ENCODE measurements around the gene CDKN1B.

CDKN1B gene

DNA sequence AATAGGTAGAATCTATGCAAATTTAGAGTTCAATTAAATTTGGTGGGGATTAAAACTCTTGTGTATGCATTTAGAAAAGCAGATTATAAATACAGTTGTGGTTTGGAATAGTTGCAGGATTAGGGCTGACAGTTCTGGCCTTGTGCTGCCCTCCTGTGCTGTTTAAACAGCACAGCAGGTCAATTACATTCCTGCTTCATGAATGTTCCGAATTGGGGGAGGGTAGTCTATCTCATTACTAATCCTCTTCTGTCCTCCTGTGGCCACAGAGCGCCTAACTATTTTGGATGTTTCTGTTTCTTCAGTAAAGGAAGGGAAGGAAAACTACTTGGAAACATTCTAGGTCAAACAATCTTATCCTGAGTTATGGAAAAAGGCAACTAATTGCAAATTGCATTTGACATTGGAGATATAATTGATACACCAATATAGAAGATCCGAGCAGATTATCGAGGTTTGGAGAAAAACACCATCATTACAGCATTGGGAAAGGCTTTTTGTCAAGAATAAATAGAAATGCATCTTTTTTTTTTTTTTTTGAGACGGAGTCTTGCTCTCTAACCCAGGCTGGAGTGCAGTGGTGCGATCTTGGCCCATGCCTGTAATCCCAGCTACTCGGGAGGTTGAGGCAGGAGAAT lies 12.5 kb upstream of the CDKN1B start:
- DNase-seq, result peak; percentile 75 to 79

DNA sequence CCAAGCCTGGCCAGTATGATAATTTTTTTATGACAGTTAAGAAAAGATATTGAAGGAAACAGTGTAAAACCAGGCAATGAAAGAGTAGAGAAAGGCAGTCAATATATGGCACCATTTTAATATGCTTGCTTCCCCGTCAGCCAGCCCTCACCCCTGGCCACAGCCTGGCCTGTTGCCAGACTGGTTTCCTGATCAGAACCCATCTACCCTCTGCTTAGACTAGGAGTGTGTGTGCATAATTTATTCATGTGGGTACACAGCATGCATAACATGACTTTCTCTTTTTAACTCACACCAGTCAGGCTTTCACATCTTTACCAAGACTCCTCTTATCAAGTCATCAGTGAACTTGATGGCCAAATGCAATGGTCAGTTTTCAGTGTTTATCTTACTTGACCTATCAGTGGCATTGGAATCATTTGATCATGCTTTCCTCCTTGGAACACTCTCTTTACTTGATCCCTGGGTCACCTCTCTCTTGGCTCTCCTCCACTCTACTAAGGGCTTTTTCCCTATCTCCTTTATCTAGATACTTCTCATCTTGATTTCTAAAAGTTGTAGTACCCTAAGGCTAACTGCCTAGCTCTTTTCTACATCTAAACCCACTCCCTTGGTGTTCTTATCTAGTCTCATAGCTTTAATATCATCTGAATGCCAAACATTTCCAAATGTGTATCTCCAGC lies 11.2 kb upstream of the CDKN1B start:
- DNase-seq, result no peak

DNA sequence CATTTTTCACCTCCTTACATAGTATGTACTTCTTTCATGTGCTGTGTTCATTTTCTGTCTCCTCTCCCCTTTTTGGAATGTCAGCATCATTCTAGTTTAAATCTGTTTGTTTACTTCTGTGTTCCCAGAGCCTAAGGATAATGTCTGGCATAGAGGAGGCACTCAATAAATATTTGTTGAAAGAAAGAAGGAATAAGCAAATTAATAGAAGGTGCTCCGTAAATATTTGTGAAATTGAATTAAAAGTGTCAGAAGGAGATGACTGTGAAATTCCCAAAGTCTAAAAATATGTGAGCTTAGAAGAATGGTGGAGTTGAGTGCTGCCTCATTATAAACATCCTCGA lies 3.3 kb upstream of the CDKN1B start:
- no peak for DNase-seq

DNA sequence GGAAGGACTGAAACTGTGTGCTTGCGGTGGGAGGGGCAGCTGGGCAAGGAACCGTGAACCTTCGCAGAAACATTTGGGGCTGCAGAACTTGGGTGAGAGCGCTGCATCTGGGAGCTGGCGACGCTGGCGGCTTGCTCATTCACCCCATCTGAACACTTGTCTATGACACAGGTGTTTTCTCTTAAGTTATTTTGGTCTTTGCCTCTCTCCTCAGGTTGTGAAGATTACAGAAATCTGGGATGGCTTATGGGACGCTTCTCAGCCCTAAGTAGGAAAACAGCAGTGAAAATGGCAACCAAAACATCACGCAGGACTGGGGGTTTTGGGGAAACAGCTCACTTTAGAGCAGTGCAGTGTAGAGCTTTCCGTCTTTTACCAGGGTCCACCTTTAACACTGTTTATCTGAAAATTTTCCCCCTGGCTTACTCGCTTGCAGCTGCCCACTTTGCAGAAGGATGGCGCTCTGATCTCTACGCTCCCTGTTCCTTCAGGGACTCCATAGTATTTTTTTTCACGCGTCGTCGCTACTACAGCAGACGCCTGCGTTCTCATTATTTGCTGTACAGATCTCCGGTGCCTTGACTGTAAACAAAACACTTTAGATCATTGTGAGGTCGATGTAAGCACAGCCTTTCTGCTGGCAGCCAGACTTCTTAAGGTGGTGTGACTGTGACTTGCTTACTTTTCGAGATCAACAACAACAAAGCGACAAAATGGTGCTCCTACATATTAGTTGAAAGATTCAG lies 2.7 kb upstream of the CDKN1B start:
- peak in 1 of 2 donors; percentile 27 for DNase-seq

DNA sequence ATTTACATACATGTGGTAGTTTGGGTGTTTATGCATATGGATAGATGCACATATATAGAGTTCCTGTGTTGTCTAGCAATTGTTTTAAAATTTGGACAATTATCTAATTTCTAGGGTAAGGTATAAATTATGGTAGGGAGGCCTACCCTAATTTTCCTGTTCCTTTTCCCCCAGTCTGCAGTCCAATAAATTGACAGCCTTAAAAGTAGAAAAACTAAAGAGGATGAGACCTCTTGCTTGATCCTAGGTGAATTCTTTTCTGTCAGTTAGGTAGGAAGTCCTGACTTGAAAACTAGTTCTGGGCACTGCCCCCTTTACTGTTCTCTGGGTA lies 2.1 kb upstream of the CDKN1B start:
- DNase-seq, result no peak

DNA sequence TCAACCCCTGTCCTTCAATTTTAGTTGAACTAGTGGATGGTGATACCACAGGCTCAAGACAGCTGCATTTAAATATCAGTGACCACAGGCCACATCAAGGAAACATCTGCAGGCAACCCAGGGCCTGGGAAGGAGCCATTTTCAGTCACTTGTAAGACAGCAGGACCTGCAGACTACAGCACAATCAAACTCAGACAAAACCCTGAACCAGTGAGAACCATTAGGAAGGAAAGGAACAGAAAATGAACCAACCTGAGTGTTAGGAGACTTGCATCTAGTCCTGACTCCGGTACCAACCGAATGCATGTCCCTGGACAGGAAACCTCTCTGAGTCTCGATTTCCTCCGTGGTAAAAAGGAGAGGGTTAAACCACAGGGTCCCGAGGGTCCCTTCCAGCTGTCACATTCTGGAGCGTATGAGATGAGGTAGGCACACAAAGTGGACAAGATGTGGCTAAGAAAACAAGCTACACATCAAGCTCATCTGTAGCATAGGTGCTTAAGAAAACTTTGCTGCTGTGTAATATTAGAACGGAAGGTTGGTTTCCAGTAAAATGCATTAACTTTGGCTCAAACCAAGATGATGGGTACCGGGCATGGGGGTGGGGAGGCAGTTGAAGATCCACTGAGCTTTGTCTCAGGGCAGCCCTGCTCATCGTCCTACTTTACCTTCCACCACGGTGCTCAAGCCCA lies 1.6 kb upstream of the CDKN1B start:
- DNase-seq, result no peak

DNA sequence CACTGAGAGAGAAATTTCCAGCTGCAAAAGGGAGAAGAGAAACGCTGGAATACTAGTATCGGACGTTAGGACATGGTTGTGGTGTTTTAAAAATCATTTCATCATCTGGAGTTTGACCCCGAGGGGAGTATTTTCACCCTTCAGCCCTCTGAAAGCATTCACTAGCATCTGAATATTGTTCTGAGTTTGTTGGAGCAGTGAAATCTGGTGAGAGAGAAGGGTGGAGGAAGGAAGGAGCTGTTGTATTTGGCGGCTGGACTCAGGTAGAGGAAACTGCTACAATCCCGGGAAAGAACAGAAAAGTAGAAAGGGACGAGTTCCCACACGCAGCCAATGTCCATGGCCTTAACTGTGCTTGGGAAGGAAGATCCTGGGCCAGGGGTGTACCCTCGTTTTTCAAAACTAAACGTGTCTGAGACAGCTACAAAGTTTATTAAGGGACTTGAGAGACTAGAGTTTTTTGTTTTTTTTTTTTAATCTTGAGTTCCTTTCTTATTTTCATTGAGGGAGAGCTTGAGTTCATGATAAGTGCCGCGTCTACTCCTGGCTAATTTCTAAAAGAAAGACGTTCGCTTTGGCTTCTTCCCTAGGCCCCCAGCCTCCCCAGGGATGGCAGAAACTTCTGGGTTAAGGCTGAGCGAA lies 896 bp upstream of the CDKN1B start:
- DNase-seq, result no peak

DNA sequence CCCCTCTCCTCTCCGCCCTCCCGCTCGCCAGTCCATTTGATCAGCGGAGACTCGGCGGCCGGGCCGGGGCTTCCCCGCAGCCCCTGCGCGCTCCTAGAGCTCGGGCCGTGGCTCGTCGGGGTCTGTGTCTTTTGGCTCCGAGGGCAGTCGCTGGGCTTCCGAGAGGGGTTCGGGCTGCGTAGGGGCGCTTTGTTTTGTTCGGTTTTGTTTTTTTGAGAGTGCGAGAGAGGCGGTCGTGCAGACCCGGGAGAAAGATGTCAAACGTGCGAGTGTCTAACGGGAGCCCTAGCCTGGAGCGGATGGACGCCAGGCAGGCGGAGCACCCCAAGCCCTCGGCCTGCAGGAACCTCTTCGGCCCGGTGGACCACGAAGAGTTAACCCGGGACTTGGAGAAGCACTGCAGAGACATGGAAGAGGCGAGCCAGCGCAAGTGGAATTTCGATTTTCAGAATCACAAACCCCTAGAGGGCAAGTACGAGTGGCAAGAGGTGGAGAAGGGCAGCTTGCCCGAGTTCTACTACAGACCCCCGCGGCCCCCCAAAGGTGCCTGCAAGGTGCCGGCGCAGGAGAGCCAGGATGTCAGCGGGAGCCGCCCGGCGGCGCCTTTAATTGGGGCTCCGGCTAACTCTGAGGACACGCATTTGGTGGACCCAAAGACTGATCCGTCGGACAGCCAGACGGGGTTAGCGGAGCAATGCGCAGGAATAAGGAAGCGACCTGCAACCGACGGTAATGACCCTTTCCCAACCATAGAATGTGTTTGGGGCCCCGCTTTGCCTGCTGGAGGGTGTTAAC lies 615 bp downstream of the CDKN1B start:
- DNase-seq, result peak; percentile 65 to 68

DNA sequence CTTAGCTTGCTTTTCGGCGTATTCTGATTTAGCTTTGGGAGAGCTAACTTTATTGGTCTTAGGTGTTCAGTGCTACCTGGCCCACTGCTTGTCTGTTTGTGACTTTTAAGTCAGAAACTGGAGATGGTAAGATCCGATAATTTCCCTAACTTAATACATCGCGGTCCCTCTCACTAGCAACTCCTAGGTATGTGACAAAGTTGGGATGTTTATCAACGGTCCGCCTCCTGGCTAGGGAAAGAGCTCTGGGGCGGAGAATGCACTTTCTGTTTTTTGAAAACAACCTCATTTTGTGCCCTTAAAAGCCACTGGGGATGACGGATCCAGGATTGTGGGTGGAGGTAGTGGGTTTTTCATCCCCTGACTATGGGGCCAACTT lies 1.2 kb downstream of the CDKN1B start:
- DNase-seq, result peak in 1 of 2 donors; percentile 34

DNA sequence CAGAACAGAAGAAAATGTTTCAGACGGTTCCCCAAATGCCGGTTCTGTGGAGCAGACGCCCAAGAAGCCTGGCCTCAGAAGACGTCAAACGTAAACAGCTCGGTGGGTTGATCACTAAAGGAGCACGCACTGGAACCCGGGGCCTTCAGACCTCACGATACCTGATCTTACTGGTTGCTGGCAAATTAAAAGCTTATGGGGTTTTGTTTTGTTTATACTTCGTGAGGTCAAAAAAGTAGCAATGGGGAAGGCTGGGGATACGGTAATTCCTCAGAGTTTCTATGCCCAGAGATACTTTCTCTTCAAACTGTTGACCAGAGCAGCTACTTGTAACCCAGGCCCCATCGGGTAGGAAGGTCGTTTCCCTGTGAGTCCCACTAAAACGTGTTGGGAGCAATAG lies 1.7 kb downstream of the CDKN1B start:
- DNase-seq, result peak in 1 of 2 donors; percentile 31

DNA sequence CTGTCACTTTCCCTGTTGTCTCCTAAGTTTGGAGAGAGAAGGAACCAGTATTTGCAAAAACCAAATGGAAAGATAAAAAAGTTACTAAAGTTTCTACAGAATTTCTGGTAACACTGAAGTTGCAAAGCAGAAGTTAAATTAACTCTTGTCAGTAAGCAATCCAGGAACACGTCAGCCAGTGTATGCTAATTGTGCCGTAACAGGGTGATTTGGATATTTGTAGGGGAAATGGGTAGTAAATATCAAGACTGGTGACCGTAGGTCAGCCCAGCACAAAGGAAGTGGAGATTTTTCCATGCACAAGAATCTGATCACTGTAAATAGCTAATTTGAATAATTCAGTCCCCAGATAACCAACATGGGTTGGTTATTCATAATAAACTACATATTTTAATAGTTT lies 2.3 kb downstream of the CDKN1B start:
- DNase-seq, result peak; percentile 85 to 93

DNA sequence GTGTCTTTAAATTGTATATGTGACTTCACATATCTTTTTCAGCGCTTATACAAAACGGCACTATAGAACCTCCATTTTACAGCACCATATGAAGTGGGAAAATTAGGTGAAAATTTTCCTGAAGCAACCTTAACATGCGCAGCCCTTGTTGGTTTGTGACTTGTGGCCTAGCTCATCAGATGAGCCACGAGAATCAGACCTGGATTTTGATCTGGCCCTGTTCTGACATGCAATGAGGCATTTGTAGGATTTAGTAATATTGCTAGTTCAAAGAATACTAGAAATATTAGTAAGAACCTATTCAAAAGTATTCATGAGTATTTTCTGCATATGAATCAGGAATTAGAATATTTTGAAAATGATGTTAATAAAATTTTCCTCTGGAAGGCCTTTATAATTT lies 2.9 kb downstream of the CDKN1B start:
- DNase-seq, result no peak

DNA sequence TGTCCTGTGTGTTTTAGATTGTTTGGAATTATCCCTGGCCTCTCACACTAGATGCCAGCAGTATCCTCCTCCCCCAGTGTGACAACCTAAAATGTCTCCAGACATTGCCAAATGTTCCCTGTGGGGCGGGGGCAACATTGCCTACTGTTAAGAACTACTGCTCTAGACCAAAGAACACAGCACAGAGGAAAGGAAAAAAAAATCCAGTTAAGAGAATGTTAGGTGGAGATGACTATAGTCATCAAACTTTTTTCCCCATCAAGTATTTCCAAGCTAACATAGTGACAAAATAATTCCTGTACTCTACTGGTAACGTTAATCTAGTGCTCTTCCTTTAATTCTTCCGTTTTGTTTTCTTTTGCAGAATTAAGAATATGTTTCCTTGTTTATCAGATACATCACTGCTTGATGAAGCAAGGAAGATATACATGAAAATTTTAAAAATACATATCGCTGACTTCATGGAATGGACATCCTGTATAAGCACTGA lies 3.5 kb downstream of the CDKN1B start:
- DNase-seq, result no peak

DNA sequence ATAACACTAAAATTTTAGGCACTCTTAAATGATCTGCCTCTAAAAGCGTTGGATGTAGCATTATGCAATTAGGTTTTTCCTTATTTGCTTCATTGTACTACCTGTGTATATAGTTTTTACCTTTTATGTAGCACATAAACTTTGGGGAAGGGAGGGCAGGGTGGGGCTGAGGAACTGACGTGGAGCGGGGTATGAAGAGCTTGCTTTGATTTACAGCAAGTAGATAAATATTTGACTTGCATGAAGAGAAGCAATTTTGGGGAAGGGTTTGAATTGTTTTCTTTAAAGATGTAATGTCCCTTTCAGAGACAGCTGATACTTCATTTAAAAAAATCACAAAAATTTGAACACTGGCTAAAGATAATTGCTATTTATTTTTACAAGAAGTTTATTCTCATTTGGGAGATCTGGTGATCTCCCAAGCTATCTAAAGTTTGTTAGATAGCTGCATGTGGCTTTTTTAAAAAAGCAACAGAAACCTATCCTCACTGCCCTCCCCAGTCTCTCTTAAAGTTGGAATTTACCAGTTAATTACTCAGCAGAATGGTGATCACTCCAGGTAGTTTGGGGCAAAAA lies 4.1 kb downstream of the CDKN1B start:
- DNase-seq, result no peak

DNA sequence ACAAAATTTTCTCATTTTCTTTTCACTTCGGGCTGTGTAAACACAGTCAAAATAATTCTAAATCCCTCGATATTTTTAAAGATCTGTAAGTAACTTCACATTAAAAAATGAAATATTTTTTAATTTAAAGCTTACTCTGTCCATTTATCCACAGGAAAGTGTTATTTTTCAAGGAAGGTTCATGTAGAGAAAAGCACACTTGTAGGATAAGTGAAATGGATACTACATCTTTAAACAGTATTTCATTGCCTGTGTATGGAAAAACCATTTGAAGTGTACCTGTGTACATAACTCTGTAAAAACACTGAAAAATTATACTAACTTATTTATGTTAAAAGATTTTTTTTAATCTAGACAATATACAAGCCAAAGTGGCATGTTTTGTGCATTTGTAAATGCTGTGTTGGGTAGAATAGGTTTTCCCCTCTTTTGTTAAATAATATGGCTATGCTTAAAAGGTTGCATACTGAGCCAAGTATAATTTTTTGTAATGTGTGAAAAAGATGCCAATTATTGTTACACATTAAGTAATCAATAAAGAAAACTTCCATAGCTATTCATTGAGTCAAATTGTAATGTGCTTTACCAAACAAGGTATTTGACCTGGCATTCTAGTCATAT lies 4.8 kb downstream of the CDKN1B start:
- DNase-seq, result no peak

DNA sequence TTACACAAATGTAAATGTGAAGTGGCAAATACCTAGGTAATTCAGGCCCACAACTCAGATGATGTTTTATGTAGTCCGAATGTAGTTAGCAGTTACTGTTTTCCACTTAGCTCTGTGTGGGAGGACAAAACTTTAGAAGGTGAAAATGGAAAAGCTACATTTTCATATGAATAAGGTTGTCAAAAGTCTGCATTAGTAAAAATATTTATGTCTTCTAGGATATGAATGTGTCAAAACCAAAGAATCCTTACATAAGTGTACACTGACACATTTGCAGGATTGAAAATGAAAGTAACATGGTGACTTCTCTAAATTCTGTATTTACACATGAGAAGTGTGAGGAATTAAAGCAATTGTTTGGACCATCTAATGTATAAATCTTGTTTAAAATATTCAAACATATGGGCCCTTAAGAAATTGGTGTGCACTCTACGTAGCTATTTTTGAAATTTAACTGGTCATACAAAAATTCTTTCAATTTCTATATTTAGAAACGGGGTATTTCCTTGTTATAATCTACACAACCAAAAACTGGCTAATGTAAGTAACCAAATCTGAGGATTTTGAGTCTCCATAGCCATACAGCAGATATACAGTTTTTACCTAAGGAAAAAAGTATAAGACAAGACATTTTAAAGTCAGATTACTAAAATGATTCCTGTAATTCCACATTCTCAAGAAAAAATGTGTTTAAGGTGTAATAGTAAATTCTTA lies 5.4 kb downstream of the CDKN1B start:
- peak in 1 of 2 donors; percentile 60 for DNase-seq

DNA sequence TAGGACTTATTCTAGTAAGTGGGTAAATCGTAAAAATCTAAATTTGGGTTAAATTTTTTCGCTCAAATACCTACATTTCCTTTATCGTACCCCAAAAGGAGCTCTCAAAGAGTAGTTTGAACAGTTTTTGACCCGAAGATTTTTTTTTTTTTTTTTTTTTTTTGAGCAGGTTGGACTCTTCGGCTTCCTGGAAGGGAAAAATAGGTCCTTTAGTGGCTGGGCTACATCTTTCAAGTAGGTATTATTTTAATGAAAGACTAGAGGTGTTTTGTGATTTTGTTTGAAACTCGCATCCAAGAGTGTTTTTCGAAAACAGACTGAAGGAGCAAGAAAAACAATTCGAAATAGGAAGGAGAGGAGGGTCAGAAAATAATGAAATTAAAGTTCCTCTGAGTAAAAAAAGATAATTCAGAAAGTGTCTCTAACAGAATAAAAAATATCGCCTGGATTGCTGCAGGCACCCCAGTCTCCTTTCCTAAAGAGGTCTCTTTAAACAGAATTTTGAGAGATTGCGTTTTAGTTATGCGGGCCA lies 6.0 kb downstream of the CDKN1B start:
- no peak for DNase-seq

DNA sequence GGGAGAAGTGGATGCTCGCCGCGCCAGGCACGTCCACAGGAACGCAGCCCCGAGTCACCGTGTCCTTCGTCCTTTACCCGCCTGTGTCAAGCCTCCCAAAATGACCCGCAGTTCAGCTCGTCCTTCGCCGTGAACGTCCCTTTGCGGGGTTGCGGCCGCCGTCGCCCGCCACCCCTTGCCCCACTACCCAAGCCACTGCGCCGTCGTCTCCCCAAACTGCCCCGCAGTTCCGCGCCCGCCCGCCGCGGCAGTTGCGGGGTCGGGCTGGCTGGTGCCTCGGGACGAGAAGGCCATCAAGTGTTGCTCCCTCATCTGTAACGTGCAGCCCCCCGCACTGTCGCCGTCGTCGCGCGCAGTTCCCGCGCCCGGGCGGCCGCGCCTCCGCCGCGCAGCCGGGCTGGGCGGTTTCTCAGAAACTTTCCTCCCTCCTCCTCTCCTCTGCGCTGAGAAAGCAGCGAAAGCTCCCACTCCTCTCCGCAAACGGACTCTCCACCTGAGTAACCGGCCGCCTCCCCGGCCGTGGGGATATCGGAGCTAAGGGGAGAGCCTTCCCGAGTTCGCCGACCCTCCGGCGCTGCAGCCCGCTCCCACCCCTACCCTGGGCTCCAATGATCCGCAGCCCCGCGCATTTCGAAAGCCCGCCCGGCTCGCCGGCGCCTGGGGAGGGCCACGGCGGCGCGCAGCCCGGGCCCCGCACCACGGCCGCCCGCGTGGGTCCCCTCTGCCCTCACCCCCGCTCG lies 6.7 kb downstream of the CDKN1B start:
- peak in 1 of 2 donors; percentile 17 for DNase-seq

DNA sequence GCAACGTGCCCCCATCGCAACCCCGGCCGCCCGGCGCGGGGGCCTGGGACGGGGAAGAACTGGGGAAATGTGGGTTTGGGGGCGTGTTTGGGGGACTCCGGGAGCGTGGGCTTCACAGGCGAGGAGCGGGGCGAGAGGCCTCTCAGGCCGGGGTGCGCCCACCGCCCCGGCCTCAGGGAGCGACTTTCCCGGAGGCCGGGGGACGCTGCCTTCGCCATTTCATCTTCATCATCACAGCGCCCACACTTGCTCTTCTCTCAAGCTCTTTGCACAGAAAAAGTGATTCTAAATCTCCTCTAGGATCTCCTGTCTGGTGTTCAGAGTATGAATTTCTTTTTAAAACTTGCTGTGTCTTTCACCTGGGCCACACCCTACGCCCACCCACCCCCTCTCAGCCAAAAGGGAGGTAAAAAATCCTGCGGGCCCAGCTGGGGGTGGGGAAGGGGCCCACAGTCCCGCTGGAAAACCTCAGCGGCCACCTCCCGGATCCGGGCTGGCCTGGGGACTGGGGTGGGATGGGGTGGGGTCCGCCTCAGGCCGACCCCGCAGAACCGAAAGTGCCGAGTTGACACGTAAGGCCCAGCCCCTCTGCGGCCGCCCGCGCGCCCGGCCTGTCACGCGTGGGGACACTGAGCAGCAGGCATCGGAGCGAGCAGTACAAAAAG lies 7.4 kb downstream of the CDKN1B start:
- DNase-seq, result no peak
